Nephron progenitor cell (in vitro differentiated cells): Measurements from ENCODE around the gene PAK5.

ENCODE experiments used
- DNase-seq: peaks from one replicate; pipeline ENCODE4 v3.0.0; 2021
- H3K27ac Mint-ChIP-seq: 2 replicates; pipeline ENCODE4 v1.8.0; 2021; ENCODE audit warnings: mild to moderate bottlenecking, moderate library complexity, mixed read lengths
- H3K27me3 Mint-ChIP-seq: 2 replicates; pipeline ENCODE4 v1.8.0; 2021; ENCODE audit warnings: mild to moderate bottlenecking, low read depth, mixed read lengths; ENCODE audit not compliant: poor library complexity
- H3K36me3 Mint-ChIP-seq: 2 replicates; pipeline ENCODE4 v1.8.0; 2021; ENCODE audit warnings: low read depth, mixed read lengths
- H3K4me1 Mint-ChIP-seq: 2 replicates; pipeline ENCODE4 v1.8.0; 2021; ENCODE audit warnings: mixed read lengths
- H3K4me3 Mint-ChIP-seq: 2 replicates; pipeline ENCODE4 v1.8.0; 2021; ENCODE audit warnings: mild to moderate bottlenecking, moderate library complexity, mixed read lengths
- H3K9me3 Mint-ChIP-seq: 2 replicates; pipeline ENCODE4 v1.8.0; 2021; ENCODE audit warnings: mild to moderate bottlenecking, moderate library complexity, mixed read lengths
- CTCF ChIP-seq: fragments of 200-600 bp; sonication (generic); IDR thresholded peaks from 2 replicates; pipeline ENCODE4 v1.5.0; 2021; ENCODE audit warnings: antibody characterized with exemption

The PAK5 gene

GRCh38 chr20:9523636-9524035 lies 315.2 kb downstream of the PAK5 start:
- Mint-ChIP-seq H3K27ac (no peak overlapping the region), H3K4me1 (peaks cover 2% of the 10 kb centered on the region), H3K27me3 (peaks cover 21% of the 10 kb centered on the region), H3K36me3 (no peaks in the 10 kb centered on the region), H3K4me3 (no peak overlapping the region), H3K9me3 (no peaks in the 10 kb centered on the region)
- no peak for TF ChIP-seq CTCF
- DNase-seq = no peak

DNA sequence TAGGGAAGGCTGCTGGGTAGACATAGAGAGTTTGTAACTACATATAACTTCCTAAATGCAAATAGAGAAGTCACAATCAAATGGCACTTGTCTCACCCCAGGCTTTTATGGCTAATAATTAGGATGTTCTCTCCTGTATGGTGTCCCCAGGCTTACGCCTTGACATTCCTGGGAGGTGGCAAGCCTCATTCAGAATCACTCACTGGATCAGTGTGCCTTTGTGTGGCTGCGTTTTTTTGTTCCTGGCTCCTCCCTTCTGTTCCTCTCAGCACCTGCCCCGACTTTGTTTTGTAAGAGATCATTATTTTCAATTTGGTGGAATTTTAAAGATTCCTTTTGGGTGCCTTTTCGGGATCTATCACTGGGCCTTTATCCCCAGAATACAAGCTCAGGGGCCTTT lies 318.8 kb downstream of the PAK5 start:
- Mint-ChIP-seq H3K4me1 (peaks cover 23% of the 10 kb centered on the region), H3K36me3 (no peaks in the 10 kb centered on the region), H3K4me3 (no peak overlapping the region), H3K27me3 (peaks cover 57% of the 10 kb centered on the region), H3K9me3 (no peaks in the 10 kb centered on the region), H3K27ac (no peak overlapping the region)
- no peak for DNase-seq
- TF ChIP-seq CTCF = no peak

DNA sequence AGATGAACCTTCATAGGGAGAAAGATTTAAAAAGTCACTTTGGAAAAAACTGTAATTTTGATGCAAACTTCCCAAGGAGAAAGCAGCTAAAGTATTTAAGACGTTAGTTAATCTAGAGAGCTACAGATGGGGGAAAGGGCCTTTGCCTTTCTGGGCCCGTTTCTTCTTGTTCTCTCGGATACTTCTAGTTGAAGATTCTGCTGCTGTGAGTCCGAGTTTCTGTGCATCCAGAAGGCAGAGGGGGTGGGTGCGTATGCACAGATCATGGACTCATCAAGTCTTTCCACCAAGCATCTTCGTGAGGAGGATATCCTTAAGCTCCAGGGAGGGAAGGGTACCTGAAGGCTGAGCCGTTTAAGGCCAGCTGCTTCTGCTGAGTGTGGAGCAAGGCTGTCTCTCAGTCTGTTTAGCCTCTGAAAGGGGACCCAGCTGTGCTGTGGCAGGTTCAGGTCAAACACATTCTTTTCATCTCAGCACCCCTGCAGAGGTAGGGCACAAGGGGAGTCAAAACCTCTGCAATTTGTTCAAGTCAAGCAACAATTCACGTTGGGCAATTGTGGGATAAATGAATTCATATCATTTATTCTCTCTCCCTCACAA lies 320.2 kb downstream of the PAK5 start:
- H3K9me3 Mint-ChIP-seq = no peaks in the 10 kb centered on the region
- H3K27me3 Mint-ChIP-seq = peaks cover 71% of the 10 kb centered on the region
- no peaks in the 10 kb centered on the region for H3K36me3 Mint-ChIP-seq
- DNase-seq = no peak
- H3K27ac Mint-ChIP-seq = no peak overlapping the region
- no peak for TF ChIP-seq CTCF
- peaks cover 33% of the 10 kb centered on the region for H3K4me1 Mint-ChIP-seq
- H3K4me3 Mint-ChIP-seq = no peak overlapping the region

DNA sequence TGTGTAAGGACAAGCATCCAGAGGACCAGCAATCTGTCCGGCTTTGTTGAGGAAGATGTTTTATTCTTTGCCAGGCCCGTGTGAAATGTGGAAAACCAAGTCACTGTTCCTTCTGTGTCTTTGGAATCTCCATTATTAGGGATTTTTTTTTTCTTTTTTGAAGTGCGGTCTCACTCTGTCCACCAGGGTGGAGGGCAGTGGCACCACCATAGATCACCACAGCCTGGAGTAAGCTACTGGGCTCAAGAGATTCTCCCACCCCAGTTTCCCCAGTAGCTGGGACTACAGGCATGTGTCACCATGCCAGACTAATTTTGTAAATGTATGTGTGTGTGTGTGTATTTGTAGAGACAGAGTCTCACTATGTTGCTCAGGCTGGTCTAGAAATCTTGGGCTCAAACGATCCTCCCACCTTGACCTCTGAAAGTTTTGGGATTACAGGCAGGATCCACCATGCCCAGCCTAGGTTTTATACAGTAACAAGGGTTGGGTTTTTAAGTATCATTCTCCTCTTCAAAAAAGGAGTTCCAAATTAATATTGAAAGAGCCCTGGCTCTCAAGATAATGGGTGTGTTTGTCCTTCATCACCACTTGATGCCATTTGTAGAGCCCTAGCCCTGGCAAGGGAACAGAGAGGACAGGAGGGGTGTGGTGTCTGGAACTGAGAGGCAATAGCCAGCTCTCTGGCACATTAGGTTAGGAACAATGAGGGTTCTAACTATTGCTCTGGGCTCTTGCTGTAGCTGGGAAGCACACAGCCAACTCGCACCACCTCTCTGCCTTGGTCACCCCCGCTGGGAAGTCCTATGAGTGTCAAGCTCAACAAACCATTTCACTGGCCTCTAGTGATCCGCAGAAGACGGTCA lies 321.3 kb downstream of the PAK5 start:
- Mint-ChIP-seq H3K36me3 (no peaks in the 10 kb centered on the region), H3K27me3 (peaks cover 79% of the 10 kb centered on the region)

DNA sequence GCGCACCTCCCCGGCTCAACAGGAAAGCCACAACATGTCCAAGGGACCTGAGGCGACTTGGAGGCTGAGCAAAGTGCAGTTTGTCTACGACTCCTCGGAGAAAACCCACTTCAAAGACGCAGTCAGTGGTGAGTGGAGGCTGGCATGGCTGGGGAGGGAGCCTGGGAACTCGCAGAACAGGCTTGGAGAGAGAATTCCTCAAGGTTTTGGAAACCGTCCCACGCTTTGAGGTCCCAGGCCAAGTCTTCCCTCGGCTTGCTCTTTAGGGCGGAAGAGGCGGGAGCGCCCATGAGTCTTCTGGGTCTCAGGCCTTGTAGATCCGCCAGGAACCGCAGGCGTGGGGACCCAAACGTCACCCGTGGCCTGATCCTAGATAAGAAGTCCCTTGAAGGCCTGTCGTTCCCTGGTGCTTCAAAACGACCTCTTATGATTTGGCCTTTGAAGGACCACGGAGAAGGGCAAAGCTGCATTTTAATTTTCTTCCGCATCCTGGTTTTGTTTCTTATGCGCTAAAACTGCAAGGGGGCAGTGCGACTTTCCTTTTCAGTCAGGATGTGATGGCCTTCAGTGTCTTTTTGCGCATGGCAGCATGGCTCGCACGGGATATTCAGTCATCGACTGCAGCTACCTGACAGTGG lies 322.5 kb downstream of the PAK5 start:
- H3K4me1 Mint-ChIP-seq = peaks cover 33% of the 10 kb centered on the region
- H3K9me3 Mint-ChIP-seq = no peaks in the 10 kb centered on the region
- H3K36me3 Mint-ChIP-seq = no peaks in the 10 kb centered on the region
- H3K4me3 Mint-ChIP-seq = peak overlapping the region; percentile 87
- TF ChIP-seq CTCF = no peak
- no peak overlapping the region for H3K27ac Mint-ChIP-seq
- no peak for DNase-seq
- H3K27me3 Mint-ChIP-seq = peaks cover 84% of the 10 kb centered on the region

More for the DNA sequence above, 321.3 kb downstream of the PAK5 start:
- Mint-ChIP-seq H3K27ac (no peak overlapping the region), H3K4me1 (peaks cover 33% of the 10 kb centered on the region), H3K4me3 (peak overlapping the region; percentile 87), H3K9me3 (no peaks in the 10 kb centered on the region)
- no peak for DNase-seq
- no peak for TF ChIP-seq CTCF
